ENCODE measurements around the gene THEMIS. TPM values are rescaled to one million over a fixed set of nuclear protein-coding genes. Genes with fewer than 3 reads are reported as not detected.
"Not testable (repeated sequence)": the region's sequence is repeated elsewhere in the genome, so short reads cannot be mapped to it uniquely, and the experiment has no call there.

The THEMIS gene
- total RNA-seq, 4 donors from 2014 or later, result 0.79 to 5.7 (median 1.2) TPM

DNA sequence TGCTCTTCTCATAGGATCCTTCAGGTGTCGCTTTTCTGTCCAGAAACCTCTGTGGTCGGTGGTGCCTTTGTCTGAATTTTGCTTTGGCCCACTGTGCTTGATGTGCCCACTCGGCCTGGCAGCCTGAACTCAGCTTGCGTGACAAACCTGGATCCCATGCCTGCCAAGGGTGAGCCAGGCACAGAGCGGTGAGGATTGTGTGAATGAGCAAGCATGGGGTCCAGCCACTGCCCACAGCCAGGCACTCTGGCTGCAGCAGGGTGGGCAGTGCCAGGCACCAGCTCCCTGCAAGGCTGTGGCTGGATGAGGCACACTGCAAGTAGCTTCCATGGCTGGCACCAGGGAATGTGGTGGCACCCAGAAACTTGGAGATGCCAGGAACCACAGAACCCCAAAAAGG, 110.3 kb downstream of the THEMIS start:
- WGBS, 2 donors, result 73 to 78% methylated on average over 3 of the region's 5 CpGs
- H3K27me3 ChIP-seq, result no peaks in the 10 kb centered on the region
- TF ChIP-seq POLR2A (IDR thresholded peaks at IDR 0.05), result no peak
- TF ChIP-seq, protein P1, sequence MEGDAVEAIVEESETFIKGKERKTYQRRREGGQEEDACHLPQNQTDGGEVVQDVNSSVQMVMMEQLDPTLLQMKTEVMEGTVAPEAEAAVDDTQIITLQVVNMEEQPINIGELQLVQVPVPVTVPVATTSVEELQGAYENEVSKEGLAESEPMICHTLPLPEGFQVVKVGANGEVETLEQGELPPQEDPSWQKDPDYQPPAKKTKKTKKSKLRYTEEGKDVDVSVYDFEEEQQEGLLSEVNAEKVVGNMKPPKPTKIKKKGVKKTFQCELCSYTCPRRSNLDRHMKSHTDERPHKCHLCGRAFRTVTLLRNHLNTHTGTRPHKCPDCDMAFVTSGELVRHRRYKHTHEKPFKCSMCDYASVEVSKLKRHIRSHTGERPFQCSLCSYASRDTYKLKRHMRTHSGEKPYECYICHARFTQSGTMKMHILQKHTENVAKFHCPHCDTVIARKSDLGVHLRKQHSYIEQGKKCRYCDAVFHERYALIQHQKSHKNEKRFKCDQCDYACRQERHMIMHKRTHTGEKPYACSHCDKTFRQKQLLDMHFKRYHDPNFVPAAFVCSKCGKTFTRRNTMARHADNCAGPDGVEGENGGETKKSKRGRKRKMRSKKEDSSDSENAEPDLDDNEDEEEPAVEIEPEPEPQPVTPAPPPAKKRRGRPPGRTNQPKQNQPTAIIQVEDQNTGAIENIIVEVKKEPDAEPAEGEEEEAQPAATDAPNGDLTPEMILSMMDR (IDR thresholded peaks at IDR 0.05), result no peak
- no peaks in the 10 kb centered on the region for H3K4me1 ChIP-seq
- H3K27ac ChIP-seq, result no peak overlapping the region
- DNase-seq, result no peak
- intact Hi-C loops (cut with DNase I), result no loop called here
- no peaks in the 10 kb centered on the region for H3K36me3 ChIP-seq
- no peaks in the 10 kb centered on the region for H3K9me3 ChIP-seq
- H3K4me3 ChIP-seq, result no peak overlapping the region

DNA sequence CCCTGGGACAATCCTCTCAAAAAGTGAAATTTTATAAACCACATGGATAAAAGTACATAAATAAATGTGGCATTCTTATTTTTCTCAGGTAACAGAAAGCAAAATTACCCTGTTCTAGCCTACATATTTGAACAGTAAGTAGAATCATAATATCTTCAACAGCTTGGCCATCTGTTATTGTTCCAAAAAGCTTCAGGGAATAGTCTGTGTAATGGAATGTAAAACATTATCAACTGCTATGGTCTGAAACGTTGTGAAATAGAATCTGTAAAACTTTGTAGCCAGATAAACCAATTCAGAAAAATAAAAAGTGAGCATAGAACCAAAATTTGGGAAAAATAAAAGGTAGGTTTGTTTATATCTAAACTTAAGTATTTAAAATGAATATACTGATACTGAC, 114.7 kb downstream of the THEMIS start:
- Histone ChIP-seq H3K27ac (no peak overlapping the region), H3K27me3 (no peaks in the 10 kb centered on the region), H3K36me3 (no peaks in the 10 kb centered on the region), H3K9me3 (peaks cover 0 to 8% (median 0%) of the 10 kb centered on the region in 3 donors), H3K4me3 (no peak overlapping the region), H3K4me1 (no peaks in the 10 kb centered on the region)
- no peak for TF ChIP-seq POLR2A (IDR thresholded peaks at IDR 0.05)
- TF ChIP-seq, protein P1 (IDR thresholded peaks at IDR 0.05), result no peak
- intact Hi-C loops (cut with DNase I), result no loop called here
- WGBS, 2 donors, result 16 to 26% methylated on average over 1 of the region's 1 CpG
- no peak for DNase-seq

DNA sequence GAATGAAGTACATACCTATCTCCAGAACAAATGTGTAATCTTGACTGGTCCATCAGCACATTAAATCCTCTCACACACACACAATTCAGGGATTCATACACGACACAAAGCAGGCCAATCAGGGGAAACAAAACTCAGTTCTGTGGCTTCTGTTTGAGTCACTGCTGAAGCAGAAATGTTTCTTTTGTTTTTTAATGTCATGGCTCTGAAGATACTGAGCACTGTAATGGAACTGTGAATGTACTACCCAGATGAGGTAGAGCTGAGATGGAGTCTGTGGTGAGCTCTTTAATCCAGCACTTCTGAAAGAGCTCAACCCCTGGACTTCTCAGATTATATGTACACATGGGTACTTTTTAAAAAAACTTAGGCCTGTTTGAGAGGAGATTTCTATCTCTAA, 116.4 kb downstream of the THEMIS start:
- Histone ChIP-seq H3K36me3 (no peaks in the 10 kb centered on the region), H3K9me3 (peaks cover 0 to 8% (median 0%) of the 10 kb centered on the region in 3 donors), H3K27me3 (no peaks in the 10 kb centered on the region), H3K27ac (no peak overlapping the region), H3K4me3 (no peak overlapping the region), H3K4me1 (no peaks in the 10 kb centered on the region)
- TF ChIP-seq, protein P1 (IDR thresholded peaks at IDR 0.05), result no peak
- no peak for TF ChIP-seq POLR2A (IDR thresholded peaks at IDR 0.05)
- DNase-seq, result no peak
- WGBS, 2 donors, result 23 to 50% methylated on average over 1 of the region's 1 CpG
- intact Hi-C loops (cut with DNase I), result no loop called here

DNA sequence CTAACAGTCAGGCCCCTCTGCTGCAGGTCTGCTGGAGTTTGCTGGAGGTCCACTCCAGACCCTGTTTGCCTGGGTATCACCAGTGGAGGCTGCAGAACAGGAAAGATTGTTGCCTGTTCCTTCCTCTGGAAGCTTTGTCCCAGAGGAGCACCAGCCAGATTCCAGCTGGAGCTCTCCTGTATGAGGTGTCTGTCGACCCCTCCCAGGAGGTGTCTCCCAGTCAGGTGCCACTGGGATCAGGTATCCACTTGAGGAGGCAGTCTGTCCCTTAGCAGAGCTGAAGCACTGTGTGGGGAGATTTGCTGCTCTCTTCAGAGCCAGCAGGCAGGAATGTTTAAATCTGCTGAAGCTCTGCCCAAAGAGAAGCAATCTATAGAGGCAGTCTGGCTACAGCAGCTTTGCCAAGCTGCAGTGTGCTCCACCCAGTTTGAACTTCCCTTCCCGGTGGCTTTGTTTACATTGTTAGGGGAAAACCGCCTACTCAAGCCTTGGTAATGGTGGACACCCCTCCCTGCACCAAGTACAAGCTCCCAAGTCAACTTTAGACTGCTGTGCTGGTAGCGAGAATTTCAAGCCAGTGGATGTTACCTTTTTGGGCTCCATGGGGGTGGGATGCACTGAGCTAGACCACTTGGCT, 119.1 kb downstream of the THEMIS start:
- intact Hi-C loops (cut with DNase I); H3K9me3 ChIP-seq; H3K36me3 ChIP-seq; H3K4me1 ChIP-seq; DNase-seq; H3K4me3 ChIP-seq; H3K27ac ChIP-seq; H3K27me3 ChIP-seq: not testable (repeated sequence)
- 51 to 80% methylated on average over 1 to 3 of the region's 4 CpGs for WGBS, 2 donors

DNA sequence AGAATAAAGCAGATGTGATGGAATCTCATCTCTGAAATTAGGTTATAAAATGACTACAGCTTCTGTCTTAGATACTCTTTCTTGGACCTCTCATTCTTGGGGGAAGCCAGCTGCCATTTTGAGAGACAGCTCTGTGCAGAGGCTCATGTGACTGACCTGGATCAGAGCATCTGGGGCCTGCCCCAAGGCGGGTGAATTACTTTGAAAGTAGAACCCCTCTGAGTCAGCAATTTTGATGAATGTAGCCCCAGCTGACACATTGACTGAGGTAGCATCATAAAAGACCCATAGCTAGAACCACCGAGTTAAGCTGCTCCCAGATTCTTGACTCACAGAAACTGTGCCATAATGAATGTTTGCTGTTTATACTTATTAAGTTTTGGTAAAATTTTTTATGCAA, 124.5 kb downstream of the THEMIS start:
- no peak for DNase-seq
- Histone ChIP-seq H3K36me3 (no peaks in the 10 kb centered on the region), H3K9me3 (no peaks in the 10 kb centered on the region), H3K27ac (no peak overlapping the region), H3K27me3 (no peaks in the 10 kb centered on the region), H3K4me1 (no peaks in the 10 kb centered on the region), H3K4me3 (no peak overlapping the region)
- 55 to 58% methylated on average over 2 of the region's 2 CpGs for WGBS, 2 donors
- intact Hi-C loops (cut with DNase I), result no loop called here
- no peak for TF ChIP-seq POLR2A (IDR thresholded peaks at IDR 0.05)
- TF ChIP-seq, protein P1 (IDR thresholded peaks at IDR 0.05), result no peak

DNA sequence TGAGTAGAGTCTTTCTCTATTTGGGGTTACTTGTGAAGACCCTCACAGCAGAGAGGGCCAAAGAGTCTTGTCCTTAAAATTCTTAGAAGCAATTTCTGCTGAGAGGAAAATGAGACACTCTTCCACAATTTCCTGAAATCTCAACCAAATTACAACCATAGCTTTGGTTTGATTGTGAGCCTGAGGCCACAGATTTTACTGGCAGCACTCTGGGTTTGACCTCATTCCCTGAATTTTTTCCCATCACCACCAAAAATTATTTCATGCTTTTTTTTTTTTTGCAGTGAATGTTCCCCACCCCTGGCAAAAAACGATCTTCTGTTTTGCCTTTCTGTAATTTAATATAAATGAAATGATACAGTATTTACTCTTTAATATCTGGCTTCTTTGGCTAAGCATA, 125.5 kb downstream of the THEMIS start:
- intact Hi-C loops (cut with DNase I), result no loop called here
- Histone ChIP-seq H3K9me3 (no peaks in the 10 kb centered on the region), H3K27ac (no peak overlapping the region), H3K4me3 (no peak overlapping the region), H3K27me3 (no peaks in the 10 kb centered on the region), H3K4me1 (no peaks in the 10 kb centered on the region), H3K36me3 (no peaks in the 10 kb centered on the region)
- TF ChIP-seq POLR2A (IDR thresholded peaks at IDR 0.05), result no peak
- TF ChIP-seq, protein P1 (IDR thresholded peaks at IDR 0.05), result no peak
- DNase-seq, result no peak
- 26 to 28% methylated on average over 1 of the region's 1 CpG for WGBS, 2 donors

Measured in esophagus squamous epithelium (tissue), 5 donors.